Upper lobe of left lung (tissue), 4 donors: ENCODE data around the gene COL6A1.

Experiments
- CTCF ChIP-seq, 6 experiments: fragments of 450-650 bp in 4 of 6; fragments of 200-600 bp in 2 of 6; sonication (generic) in 2 of 6; IDR thresholded peaks; one replicate each; pipeline ENCODE4 v1.5.1; 2016 to 2019; ENCODE audit warnings: antibody characterized with exemption in 6 of 6
- EP300 ChIP-seq, 4 donors: sonication (generic); formaldehyde crosslinking; IDR thresholded peaks; one replicate each; pipeline ENCODE4 v1.5.1; 2017; ENCODE audit warnings: antibody characterized with exemption in 4 of 4, control low read depth in 2 of 4
- POLR2A ChIP-seq, 4 donors: fragments of 450-650 bp; IDR thresholded peaks; one replicate each; pipeline ENCODE4 v1.5.1; 2016 to 2017; ENCODE audit warnings: antibody characterized with exemption in 4 of 4, mild to moderate bottlenecking in 2 of 4
- POLR2AphosphoS5 ChIP-seq, 2 donors: sonication (generic); formaldehyde crosslinking; IDR thresholded peaks; one replicate each; pipeline ENCODE4 v1.5.1; 2017; ENCODE audit warnings: antibody characterized with exemption in 2 of 2

GRCh38 chr21:45998276-45998701 lies 16.7 kb downstream of the COL6A1 start:
- TF ChIP-seq CTCF (IDR thresholded peaks at IDR 0.05) (no peak), POLR2A (IDR thresholded peaks at IDR 0.05) (no peak), EP300 (IDR thresholded peaks at IDR 0.05) (no peak), POLR2AphosphoS5 (IDR thresholded peaks at IDR 0.05) (no peak)
